CD4-positive, alpha-beta T cell treated with Interleukin-17A for 1 hour (primary cell): ENCODE data around the gene PRR16.
"Not testable (repeated sequence)": the region's sequence is repeated elsewhere in the genome, so short reads cannot be mapped to it uniquely, and the experiment has no call there.

Experiments used
- DNase-seq: peaks from one replicate; pipeline ENCODE4 v3.0.0-alpha.2; 2020

PRR16 gene

DNA sequence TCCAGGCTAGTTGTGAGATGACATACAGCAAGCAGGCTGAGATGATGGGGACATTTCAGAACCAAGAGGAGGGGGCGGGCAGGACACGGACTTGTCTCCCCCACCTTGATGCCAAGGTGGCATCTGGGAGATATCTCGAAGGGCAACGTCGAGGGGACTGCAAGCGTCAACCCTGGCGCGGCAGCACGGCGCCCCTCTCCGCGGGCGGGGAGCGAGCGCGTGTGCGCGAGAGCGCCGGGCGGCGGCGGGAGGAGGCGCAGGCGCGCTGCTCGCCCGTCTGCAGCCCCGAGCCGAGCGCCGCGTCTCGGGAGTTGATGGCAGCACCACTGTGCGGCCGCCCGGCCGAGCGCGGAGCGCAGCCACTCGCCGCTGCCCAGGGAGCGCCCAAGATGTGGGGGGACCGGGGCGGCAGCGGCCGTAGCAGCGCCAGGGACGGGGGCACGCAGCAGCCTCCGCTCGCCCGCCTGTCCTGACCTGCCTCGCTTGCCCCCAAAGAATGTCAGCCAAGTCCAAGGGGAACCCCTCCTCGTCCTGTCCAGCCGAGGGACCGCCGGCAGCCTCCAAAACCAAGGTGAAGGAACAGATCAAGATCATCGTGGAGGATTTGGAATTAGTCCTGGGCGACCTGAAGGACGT lies at the start of gene PRR16:
Gene PRR16, plus strand, starts transcription at position 310 of the 636 bp plus-strand sequence.
- no peak for DNase-seq

DNA sequence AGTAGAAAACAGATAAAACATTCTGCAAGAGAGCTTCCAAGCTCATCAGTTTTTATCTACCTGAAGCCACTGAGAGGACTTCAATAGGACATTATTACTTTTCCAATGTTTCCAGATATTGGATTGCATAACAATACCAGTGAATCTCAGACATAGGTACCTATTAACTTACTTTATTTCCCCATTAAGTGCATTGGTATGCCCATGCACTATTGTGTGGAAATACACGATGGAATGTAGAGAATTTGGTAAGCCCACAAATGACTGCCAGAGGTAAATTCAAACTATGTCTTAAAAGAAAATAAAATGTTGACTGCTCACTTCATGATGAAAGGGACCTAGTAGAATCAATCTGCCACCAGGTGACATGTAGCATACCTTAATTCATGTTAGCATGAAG lies 48.1 kb upstream of the PRR16 start:
- no peak for DNase-seq

DNA sequence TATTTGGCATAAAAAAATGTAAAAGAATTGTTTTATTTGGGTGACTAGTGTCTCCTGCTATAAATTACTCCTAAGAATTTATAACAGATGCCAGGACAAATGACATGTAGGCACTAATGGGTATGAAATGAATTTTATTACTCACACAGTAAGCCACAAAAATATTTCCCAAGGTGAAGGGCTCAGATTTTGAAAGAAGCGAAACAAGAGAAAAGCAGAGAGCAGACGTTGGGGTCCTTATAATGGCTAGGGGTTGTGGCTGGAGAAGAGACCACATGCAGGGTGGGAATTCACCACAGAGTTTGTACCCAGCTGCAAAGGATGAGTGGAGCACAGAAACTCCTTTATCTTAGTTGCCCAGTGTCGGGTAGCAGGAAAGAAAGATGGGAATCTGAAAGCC lies 45.0 kb upstream of the PRR16 start:
- DNase-seq: no peak

DNA sequence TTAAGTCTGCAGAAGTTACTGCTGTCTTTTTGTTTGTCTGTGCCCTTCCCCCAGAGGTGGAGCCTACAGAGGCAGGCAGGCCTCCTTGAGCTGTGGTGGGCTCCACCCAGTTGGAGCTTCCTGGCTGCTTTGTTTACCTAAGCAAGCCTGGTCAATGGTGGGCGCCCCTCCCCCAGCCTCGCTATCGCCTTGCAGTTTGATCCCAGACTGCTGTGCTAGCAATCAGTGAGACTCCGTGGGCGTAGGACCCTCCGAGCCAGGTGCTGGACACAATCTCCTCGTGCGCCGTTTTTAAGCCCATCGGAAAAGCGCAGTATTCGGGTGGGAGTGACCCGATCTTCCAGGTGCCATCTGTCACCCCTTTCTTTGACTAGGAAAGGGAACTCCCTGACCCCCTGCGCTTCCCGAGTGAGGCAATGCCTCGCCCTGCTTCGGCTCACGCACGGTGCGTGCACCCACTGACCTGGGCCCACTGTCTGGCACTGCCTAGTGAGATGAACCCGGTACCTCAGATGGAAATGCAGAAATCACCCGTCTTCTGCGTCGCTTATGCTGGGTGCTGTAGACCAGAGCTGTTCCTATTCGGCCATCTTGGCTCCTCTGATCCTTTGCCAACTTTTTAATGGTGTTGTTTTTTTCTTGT lies 37.3 kb upstream of the PRR16 start:
- DNase-seq: not testable (repeated sequence)

DNA sequence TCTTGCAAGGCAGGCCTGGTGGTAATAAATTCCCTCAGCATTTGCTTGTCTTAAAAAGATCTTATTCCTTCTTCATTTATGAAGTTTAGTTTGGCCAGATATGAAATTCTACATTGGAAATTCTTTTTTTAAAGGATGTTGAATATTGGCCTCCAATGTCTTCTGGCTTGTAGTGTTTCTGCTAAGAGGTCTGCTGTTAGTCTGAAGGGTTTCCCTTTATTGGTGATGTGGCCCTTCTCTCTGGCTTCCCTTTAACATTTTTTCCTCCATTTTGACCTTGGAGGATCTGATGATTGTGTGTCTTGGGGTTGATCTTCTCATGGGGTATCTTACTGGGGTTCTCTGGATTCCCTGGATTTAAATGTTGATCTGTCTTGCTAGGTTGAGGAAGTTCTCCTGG lies 33.5 kb upstream of the PRR16 start:
- no peak for DNase-seq

DNA sequence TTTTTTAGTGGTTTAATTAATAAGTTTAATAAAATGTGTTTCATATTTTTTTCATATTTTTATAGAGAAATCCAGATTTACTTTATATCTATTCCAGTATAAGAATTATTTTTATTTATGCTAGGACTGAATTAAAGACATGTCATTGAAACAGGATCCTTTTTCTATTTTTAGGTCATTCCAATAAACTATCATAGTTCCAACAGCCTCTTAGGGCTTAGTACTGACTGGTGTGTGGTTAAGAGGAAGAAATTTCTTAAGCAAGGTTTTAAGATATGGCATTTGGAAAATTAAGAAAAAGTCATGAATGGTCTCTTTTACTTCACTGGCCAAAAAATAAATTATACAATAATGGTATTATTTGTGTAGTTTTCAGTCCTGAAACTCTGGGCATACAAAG lies 31.2 kb upstream of the PRR16 start:
- no peak for DNase-seq

DNA sequence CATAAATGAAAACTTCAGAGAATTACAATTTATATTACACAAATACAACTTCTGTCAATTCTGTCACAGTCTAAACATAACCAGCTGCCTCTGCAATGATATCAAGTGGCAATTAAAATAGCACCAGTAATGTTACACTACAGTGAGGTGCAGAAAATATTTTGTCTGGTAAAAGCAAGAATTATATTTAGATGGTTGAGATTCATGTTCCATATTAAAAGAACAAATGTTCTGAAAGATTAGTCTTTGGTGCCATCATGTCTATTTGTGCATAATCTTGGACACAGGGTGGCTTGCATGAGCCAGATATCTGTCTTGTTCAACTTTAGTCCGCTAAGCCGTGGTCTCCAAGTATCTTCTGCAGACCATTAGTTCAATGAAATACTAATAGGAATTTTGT lies 29.0 kb upstream of the PRR16 start:
- DNase-seq: no peak

DNA sequence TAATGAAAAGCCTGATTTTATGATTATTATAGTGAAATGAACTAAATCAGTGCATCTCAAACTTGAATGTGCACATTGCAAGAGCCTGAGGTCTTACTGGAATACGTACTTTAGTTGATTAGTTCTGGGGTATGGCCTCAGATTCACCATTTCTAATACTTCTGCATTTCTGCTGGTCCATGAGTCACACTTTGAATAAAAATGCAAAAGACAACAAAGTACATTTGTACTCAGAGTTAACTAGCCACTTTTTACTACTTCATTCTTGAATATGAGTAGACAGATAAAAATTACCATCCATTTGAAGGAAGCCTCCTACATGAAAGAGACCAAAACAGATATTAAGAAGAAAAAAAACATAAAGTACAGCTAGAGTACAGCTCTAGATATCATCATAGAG lies 27.1 kb upstream of the PRR16 start:
- DNase-seq: no peak

DNA sequence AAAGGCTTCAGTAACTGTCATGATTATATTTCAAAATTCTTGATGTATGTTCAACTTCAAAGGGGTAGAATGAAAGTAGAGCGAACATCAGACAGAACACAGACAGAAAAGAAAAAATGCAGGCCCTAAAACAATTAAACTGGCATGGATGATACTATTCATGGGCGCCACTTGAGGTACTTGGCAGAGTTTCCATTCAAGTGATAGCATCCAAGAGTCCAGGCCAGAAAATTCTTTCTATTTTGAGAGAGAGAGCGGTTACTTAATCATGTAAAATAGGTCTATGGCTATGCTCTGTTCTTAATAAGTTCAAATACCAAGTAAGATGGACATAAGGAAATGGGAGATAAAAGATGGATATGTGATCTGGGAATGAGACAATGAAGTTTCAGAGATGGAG lies 21.4 kb upstream of the PRR16 start:
- DNase-seq: no peak

DNA sequence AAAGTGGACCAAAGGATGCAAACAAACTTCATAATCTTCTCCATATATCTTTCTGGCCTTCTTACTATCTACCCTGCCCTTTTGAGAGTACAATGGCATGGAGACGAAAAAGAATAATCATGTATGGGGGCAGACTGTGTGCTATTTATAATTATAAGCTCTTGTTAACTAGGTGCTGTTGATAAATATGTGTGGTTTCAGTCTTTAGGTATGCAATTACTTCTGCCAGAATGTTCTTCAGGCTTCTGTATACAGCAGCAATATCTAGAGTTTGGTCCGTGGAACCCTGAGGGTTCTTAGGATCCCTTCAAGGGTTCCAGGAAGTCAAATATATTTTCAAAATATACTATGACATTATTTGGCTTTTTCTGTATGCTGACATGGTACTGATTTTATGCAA lies 20.5 kb upstream of the PRR16 start:
- no peak for DNase-seq

DNA sequence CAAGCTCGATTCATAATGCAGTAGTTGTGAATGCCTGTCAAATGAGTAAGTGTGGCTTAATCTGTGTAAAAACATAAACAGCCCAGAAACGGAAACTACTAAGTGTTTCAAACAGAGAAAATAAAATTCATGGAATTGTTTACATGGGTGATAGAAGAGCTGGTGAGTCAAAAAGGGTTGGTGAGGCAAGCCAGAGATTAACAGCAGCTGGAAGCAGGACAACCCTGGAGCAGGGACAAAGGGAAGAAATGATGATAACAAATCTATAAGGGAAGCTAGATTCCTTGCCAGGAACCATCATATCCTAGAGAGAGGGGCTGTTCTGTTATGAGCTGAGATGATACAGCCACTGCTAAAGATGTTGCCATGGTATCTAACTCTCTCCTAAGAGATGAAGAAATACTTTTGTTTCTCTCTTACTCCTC lies 18.0 kb upstream of the PRR16 start:
- DNase-seq: no peak

DNA sequence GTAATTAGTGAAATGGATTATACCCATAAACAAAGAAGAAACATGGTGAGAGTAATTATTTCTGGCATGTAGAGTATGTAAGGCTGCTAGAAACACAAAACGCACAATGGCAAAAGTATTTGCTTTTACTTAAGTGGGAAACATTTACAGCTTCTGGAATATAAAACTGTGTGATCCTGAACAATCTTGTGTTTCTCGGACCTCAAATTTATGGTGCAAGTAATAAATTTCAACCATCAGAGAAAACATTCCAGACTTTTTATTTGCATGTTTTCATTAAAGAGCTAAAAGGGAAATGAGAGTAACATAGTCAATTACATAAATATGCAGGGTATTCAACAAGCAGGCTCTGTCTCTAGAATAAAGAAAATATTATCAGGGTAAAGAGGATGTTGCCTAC lies 17.2 kb upstream of the PRR16 start:
- DNase-seq: no peak

DNA sequence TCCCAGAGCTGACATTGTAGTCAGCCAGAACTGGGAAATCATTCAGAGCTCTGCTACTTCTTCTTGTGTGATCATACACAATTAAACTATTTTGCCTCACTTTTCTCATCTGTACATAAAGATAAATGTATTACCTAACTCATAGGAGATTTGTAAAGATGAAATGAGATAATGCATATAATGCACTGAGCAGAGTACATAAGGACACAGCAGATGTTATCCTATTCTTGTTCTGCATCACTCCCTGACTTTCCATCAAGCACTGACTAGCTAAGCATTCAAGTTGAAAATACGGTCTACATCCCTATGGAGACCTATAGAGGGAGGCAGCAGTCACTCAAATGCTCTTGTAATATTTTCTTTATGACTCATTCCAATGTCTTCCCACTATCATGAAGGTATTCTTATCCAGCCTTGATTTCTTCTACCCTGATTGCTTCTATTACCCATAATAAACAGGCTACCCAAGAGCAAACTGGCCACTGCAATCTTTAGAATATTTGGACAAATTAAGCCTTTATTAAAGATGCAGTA lies 16.3 kb upstream of the PRR16 start:
- DNase-seq: no peak

DNA sequence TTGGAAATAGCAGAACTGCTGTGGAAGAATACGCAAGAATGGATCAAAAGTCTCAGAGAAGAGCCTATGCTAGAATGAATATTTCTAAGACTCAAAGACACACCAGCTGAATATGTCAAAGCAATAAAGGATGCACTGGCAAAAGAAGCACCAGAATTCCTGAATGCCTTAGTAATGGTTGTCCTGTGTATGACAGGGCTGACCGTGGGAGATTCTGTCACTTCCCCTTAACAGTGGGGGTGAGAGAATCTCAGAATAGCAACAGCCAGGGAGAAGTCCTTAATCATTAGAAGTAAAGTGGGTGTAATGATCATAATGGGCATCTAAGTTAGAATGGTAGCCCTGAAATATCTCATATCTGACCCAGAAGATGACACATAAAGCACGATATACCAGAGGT lies 14.6 kb upstream of the PRR16 start:
- no peak for DNase-seq

DNA sequence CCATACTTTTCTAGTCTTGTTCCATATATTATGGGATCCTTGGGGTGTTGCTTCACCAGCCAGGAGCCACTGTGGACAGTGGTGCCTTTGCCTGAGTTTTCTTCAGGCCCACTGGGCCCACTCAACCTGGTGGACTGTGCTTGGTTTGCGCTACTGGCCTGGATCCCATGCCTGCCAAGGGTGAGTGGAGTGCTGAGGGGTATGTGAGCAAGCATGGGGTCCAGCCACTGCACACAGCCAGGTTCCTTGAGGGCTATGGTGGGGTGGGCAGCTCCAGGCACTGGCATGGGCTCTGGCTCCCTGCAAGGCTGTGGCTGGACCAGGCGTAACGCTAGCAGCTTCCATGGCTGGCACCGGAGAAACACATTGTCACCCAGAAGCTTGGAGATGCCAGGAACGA lies 13.2 kb upstream of the PRR16 start:
- DNase-seq: no peak

DNA sequence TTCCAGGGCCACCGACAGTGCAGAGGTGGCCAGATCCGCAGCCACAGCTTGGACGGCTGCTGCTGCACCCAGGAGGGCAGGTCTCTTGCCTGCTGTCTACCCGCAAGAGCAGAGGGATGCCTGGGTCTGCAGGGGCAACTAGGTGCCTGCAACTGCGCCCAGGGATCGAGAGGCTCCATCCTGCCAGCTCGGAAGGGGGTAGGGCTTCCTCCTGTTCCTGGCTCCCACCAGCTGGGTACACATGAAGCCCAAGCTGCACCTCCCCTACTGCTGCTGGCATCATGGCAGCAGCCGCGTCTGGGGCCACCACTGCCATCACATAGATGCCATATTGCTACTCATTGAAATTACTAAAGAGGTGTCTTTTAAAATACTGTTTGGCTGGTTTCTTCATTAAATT lies 12.7 kb upstream of the PRR16 start:
- DNase-seq: no peak

DNA sequence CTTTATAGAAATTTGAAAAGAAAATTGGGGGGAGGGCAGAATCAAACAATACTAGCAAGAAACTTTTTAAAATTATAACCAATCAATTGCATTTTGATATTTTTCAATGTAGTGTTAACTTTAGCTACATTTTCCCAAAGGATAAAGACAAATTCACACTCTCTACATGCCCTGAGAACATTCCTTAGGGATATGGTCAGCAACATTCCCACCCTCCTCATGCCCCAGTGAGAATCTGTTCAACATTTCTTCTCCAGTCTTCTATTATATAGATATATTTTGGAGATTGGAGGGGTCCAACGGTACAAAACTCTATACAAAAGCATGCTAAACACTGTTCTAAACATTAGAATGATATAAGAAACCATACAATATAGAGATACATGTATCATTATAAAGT lies 11.6 kb upstream of the PRR16 start:
- DNase-seq: no peak

DNA sequence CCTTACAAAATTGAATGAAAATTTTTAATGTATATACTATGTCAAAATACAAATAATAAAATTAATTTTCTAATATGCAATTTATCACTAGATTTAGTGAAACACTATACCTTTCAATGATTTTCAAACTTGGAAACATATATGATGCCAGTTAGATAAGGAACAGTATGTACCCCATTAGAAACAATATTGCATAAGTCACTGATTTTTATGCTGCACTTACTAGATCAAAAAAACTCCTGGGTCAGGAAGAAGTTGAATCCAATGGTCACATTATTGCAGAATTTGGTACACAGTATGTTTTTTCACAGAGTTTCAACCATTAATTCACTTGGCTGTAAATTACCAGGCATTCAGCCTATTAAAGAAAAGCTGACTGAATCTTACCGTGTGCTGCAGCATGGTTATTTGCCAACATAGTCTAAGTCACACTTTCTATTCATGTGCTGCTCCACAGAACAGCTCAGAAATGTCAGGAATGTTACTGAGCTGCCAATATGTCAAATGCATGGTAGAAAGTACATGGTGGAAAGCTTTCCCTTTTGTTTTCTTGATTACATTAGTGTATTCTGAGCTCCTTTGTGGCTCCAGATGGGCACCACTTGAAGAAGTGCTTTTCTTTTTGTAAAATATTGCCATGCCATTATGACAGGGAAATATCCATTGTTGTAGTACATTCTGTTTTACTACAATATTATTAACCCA lies 9.9 kb upstream of the PRR16 start:
- no peak for DNase-seq

DNA sequence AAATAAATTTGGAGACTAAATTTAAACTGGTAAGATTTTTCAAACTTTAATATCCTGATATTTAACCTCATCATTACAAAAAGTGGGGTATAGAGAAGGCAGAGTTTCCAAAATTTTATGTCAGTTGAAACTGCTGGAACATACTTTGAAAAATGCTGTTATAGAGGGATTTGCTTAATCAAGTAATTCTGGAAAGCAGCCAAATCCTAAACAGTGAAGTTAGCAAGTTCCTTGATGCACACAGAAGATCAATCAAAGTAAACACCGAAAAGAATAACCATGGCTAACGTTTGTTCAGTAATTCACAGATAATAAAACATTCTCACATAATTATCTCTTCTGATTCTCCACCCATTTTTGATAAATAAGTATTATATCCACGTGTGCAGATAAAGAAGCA lies 8.1 kb upstream of the PRR16 start:
- DNase-seq: no peak

DNA sequence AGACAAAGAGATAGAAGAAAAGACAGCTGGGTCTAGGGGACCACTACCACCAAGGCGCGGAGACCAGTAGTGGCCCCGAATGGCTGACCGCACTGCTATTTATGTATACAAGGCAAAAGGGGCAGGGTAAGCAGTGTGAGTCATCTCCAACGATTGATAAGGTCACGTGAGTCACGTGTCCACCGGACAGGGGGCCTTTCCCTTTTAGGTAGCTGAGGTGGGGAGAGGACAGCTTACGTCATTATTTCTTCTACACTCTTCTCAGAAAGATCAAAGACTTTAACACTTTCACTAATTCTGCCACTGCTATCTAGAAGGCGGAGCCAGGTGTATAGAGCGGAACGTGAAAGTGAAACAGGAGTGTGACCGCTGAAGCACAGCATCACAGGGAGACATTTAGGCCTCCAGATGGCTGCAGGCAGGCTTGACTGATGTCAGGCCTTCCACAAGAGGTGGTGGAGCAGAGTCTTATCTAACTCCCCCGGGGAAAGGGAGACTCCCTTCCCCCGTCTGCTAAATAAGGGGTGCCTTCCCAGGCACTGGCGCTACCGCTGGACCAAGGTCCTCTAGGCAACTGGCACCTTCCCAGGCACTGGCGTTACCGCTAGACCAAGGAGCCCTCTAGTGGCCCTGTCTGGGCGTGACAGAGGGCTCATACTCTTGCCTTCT lies 6.1 kb upstream of the PRR16 start:
- peak; percentile 47 for DNase-seq

DNA sequence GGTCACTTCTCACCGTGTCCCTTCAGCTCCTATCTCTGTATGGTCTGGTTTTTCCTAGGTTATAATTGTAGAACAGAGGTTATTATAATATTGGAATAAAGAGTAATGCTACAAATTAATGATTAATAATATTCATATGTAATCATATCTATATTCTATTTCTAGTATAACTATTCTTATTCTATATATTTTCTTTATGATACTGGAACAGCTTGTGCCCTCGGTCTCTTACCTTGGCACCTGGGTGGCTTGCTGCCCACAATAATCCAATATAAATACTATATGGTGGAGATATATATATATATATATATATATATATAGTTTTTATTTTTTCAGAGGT lies 5.6 kb upstream of the PRR16 start:
- not testable (repeated sequence) for DNase-seq

DNA sequence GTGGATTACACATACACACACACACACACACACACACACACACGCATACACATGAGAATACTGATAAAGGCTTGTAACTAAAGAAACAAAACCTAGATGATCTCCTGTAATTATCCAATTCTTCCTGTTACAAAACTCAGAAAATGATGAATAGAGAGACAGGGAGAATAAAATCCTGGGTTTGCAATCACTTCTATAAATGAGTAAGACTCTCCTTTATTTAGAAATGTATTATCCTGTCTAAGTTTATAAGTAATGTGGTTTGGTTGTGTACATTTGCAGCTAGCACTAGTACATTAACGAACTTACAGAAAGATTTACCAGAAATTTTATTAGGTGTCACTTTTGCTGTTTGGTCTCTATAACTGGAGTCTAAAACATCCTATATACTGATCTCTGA lies 2.8 kb upstream of the PRR16 start:
- DNase-seq: no peak

DNA sequence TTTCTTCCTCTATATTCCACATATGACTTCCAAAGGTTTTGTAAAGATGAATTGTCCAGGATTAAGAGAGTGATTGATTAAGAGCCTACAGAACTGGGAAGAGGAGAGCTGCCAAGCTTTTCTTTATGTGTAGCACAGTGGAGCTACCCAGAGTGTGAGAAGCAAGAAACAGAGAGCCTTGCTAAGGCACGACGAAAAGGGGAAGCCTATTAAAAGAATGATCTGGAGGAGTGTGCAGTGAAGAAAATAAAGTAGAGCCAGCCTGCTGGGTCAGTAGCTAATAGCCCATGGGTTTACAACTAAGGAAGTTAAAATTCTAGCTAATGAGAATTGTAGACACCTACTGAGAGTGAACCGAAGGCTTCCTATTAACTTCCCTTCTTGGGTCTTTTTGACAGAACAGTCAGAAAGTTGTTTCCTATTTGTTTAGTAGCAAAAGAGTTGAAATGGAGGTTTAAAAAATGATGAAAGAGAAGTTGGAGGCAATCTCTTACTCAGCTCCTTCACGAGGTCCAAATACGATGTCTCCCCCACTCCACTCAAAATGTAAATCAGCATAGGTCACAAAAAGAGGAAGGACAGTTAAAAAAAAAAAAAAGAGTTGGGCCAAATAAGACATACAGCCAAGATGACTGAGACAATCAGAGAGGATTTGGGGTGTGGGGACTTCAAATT lies 957 bp upstream of the PRR16 start:
- no peak for DNase-seq
